T1000 (cell line): ENCODE data around the gene FSIP1.

Experiments used
- DNase-seq: peaks from one replicate; lab custom pipeline; 2025; ENCODE audit warnings: mixed read lengths; lab: John Stamatoyannopoulos, UW

The FSIP1 gene

DNA sequence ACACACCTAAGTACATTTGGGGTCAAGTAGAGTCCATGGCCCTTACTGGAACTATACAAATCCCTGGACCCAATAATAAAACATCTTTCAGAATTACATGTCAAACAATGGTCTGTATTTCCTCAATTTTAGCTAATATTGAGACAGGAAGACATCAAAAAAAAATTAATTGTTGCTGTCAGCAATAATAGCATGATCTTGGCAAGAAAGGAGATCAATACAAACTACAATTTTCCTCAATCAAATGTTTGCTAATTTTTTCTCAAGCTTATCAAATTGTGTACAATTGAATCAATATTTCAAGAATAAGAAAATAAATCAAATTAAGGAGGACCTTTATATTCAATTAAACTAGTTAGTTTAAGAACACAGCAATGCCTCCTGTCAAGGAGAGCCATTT is 62.6 kb downstream of the FSIP1 start:
- DNase-seq, result no peak

- no peak for DNase-seq
These were observed 63.5 kb downstream of the FSIP1 start for GRCh38 chr15:39719109-39719508.

- no peak for DNase-seq
These were observed 65.5 kb downstream of the FSIP1 start for GRCh38 chr15:39717134-39717533.

- DNase-seq, result no peak
These were observed 68.4 kb downstream of the FSIP1 start for GRCh38 chr15:39714251-39714650.

DNA sequence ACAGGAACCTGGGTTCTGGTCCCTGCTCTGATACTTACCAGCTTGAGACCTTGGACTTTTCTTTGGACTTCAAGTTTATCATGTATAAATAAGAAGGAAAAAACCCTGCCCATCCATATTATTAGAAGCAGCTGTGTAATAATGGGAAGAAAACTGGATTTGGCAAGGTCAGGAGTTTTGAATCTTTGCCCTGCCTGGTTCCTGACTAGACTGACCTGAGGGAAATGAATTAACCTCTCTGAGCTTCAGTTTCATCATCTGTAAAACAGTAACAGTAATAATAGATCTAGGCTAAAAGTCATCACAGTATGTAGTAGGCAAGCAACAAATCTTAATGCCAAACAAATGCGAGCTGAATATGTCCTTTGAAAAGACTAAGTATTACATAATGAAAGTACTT is 68.8 kb downstream of the FSIP1 start:
- no peak for DNase-seq

DNA sequence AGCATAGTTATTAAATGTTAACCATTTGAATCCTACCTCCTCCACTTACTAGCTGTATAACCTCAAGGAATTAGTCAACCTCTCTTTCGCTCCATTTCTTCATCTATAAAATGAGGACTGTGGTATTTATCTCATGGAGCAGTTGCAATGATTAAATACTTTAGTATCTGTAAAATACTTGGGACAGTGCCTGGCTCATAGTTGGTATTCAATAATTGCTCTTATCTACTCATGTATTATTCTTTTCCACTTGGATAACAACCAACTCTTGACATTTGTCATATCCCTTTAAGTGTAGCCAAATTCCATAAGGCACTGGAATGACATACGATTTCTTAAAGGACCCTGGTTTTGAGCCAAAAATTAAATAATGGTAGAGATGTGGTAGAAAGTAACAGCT is 72.0 kb downstream of the FSIP1 start:
- DNase-seq, result no peak

DNA sequence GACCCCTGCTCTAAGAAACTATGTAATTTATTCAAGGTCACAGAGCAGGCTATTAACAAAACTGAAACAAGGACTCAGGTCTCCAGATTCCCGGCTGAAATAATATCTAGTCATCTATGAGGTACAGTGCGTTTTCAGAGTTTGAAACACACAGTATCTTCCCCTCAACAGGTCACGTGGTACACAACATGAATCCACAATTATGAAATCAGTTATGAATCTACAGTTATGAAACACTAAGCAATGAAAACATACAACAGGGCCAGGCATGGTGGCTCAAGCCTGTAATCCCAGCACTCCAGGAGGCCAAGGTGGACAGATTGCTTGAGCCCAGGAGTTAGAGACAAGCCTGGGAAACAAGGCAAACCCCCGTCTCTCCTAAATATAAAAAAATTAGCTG is 72.7 kb downstream of the FSIP1 start:
- DNase-seq, result no peak

DNA sequence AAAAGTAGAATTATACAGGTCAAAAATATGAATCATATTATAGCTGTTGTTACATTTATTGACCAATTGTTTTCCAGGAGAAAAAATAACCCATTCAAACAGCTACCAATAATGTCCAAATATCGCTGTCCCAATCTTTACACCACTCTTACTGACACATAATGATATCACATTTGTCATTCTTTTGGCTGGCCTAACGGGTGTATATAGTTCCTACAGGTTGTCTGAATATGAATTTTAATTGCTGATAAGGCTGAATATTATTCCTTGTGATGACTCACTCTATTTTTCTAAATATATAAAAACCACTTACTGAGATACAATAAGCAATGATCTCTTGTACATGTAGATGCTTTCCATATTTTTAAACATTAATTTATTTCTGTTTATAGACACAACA is 76.4 kb downstream of the FSIP1 start:
- no peak for DNase-seq

DNA sequence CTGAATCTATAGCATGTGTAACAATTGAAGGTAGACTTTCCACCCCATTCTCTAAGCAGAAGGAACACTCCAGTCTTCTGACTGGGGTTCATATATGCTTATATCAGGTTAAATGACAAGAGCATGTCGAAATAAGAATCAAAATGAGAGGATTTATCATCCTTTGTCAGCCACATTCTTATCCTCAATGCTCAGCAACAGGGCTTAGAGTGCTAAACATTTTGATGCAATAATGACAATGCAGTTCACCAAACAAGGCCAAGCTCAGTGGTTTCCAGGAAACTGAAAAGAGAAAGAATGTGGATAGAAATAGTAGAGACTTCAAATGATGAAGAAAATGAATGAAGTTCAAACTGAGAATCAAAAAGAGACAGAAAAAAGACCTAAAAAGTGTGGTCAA is 78.0 kb downstream of the FSIP1 start:
- DNase-seq, result no peak

GRCh38 chr15:39704235-39704634 is 78.4 kb downstream of the FSIP1 start:
- DNase-seq, result no peak

- DNase-seq, result no peak
These were observed 80.7 kb downstream of the FSIP1 start for GRCh38 chr15:39701988-39702387.

- DNase-seq, result no peak
These were observed 82.3 kb downstream of the FSIP1 start for GRCh38 chr15:39700375-39700700.

DNA sequence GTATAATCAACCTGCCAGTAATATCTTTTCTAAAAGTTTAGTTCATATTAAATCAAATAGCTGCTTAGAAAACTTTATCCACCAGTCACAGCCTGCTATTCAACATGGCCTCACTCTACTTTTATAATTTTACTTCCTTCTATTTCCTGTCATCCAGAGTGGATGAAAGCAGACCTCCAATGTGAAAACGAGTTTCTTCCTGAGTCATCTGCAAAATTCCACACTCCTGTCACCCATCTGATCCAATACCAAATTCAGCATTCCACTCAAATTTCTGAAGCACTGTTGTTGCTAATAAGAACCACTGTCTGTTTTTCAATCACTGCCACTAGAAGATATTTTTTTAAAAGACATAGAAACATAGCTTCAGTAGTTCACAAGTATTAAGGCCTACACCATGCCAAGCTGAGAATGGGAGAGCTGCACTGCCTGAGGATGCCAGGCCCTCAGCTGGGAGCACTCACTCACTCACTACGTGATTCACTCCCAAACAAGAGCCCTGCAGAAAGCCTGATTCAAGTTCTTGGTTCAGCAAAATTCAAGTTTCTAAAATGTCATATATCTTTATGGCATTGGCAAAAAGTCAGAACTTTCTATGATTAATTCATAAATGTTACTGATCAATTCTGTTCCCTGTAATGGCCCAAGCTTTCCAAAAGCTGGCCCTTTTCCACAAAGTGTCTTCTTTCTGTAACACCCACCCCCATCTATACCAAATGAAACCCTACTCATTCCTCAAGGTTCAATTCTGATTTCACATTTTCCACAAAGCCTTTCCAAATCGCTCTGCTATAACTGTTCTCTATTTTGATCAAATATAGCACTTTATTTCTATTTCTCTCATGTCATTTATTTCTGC is 82.9 kb downstream of the FSIP1 start:
- DNase-seq, result no peak

DNA sequence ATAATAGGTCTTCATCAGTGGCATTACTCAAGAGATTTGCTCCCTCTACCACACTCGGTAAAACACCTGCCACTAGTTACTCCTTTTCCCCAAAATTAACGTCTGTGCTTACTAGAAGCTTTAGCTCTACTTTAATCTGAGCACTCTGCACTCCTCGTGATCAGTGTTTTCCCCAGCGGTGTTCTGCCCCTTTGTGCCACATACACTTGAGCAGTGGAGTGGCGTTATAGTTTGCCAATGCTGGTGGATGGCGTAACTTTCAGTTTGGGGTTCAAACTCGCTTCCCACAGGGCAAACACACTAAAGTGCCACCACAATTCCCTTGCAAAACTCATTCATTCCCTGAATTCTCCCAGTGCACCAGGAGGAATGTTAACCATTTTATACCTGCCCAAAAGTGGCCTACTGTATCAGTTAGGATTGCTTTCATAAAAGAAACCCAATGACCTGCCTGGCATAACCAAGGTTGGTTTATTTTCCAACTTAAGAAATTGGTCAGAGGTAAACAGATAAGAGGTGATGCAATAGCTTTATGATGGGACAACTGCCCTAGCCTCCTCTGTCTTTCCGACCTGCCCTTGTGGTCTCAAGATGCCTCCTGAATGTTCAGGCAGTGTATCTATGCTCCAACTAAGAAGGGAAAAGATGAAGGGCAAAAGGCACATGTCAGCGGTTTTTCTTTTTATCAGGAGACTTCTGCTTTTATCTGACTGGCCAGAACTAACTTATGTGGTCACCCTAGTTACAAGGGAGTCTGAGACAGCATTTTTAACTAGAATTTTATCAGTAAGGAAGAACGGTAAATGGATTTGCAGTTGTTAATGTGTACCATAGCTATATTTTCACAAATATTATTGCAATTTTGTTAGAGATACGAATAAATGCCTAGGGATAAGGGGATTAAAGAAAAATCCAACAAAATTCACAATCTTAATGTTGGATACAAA is 83.9 kb downstream of the FSIP1 start:
- no peak for DNase-seq

DNA sequence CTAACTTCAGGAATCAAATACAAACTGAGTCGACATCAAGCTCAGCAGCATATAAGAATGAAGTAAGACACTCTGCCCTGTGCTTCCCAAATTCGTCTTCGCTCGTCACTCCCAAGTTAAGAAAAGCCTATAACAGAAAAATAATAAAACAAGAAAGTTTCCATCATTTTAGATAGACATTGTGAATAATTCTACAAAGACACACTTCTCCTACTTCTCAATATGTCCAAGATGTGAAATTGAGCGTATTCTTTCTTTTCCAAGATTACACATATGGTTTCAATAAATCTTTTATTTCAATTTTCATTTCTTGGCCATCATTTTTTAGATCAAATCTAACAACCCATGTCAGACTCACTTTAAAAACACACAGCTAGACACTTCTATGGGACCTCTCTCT is 85.1 kb downstream of the FSIP1 start:
- DNase-seq, result no peak

- no peak for DNase-seq
These were observed 86.8 kb downstream of the FSIP1 start for GRCh38 chr15:39695793-39696192.

GRCh38 chr15:39692356-39693327 is 90.0 kb downstream of the FSIP1 start:
- DNase-seq, result no peak

DNA sequence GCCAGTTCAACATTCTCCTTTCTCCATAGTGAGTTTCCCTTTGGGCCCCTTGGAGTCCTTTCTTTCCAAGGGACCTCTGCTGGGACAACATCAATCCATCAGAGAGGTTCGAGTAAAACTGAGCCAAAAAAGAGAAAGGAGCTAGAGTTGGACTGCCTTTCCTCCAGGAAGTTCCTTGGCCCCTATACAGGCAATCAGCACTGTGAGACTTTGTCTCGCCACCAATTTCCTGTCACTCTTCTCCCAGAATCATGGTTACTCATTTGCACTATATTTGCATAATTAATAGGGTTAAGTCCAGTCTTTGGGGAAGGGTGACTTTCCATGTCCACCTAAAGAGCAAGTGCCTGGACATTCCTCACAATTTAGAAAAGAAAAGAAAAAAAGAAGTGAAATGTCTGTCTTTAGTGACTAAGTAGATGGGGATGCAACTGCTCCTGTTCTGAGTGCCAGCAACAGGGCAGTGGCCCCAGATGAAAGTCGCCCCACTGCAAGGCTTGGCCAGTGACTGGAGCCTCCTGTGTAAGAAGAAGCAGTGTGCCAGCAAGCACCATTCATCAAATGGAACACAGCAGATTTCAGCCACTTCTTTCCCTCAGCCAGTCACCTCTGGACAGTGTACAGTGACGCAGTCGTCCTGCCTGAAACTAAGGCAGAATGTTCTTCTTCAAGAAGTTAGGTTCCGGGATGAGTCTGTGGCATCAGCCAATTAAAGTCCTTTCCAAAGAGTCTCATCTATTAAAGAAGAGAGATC is 91.6 kb downstream of the FSIP1 start:
- no peak for DNase-seq

DNA sequence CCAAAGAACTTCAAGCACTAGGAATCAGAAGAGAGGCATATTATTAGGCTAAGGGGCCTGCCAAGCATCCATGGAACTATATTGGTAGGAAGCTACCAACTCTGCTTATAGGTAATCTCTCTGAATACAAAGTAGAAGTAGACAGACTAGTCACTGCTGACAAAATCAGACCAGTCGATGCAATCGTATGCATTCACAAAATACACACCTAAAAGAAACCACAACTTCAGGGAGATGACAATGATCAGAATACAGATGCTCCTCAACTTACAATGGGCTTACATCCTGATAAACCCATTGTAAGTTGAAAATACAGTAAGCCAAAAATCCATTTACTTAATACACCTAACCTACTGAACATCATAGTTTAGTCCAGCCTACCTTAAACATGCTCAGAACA is 94.7 kb downstream of the FSIP1 start:
- no peak for DNase-seq

- peak; percentile 4 for DNase-seq
These were observed 96.5 kb downstream of the FSIP1 start for GRCh38 chr15:39685999-39686613.

DNA sequence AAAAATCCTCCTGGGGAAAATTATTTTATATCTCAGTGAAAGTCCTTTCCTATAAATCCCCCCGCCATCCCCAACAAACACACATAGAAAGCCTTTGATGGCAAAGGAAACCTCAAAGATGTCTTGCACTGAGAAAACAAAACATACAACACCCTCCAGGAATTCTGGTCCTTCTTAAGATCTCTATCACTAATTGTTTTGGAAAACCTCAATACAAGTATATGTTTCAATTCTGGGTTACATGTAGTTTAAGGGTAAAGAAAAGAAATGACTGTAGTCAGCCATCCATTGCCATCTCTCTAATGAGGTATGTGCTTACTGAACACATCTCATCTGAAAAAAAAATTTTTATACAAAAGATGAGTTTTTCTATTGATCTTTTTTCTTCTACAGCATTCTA is 97.3 kb downstream of the FSIP1 start:
- DNase-seq, result no peak
